ENCODE data around the gene ZNF746. TPM values are rescaled to one million over a fixed set of nuclear protein-coding genes. Genes with fewer than 3 reads are reported as not detected.
"Not testable (repeated sequence)": the region's sequence is repeated elsewhere in the genome, so short reads cannot be mapped to it uniquely, and the experiment has no call there.

ZNF746 gene
- total RNA-seq, 8 experiments from 2014 or later = 10.8 to 19.5 (median 15.0) TPM

DNA sequence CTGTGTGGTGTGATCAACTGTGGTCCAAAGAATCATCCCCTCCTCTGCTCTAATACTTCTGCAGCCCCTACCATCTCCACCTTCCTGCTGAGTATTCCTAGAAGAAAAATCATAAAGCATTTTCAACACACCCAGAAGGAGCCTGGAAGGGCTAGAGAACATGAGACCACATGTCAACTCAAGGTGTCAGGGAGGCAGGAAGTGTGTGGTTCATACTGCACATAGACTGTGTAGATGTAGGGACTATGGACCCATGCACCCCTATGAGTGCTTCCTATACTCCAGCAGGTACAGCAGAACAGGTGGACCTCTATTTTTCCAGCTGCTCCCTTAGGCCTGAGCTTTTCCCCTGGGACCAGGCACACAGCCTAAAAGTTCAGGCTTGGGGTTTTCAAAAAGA is 2.6 kb upstream of the ZNF746 start:
- in situ Hi-C loops (cut with MboI; ENCODE audit: low pct_unique_long_range_greater_than_20kb in 2 of 9, low sequenced_read_pairs in 9 of 9, unreplicated experiment in 9 of 9) = no loop called here
- ATAC-seq (replicated peaks in 6 of 8) = no peak
- H3K4me3 ChIP-seq = no peak overlapping the region
- H3K4me1 ChIP-seq (replicated peaks in 1 of 2) = peaks cover under 1 to 10% of the 10 kb centered on the region in 2 donors
- H3K27ac ChIP-seq = no peak overlapping the region

DNA sequence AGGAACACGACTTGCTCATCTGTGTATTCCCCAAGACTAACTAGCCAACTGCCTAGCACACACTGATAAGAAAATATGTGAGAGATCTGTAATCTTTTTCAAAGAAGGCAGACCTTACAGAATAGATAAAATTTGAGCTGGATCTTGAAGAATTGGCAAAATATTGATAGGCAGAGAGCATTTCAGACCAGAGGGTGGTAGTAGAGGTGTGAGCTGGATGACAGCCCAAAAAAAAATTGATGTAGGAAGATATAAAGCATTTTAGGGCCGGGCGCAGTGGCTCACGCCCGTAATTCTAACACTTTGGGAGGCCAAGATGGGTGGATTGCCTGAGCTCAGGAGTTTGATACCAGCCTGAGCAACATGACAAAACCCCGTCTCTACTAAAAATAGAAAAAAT is 1.2 kb upstream of the ZNF746 start:
- ATAC-seq (replicated peaks in 6 of 8) = no peak
- WGBS, 10 experiments = 39 to 100% (median 60%) methylated on average over 1 to 5 of the region's 6 CpGs; no CpG with 5 or more reads in 5 of the 10 experiments

DNA sequence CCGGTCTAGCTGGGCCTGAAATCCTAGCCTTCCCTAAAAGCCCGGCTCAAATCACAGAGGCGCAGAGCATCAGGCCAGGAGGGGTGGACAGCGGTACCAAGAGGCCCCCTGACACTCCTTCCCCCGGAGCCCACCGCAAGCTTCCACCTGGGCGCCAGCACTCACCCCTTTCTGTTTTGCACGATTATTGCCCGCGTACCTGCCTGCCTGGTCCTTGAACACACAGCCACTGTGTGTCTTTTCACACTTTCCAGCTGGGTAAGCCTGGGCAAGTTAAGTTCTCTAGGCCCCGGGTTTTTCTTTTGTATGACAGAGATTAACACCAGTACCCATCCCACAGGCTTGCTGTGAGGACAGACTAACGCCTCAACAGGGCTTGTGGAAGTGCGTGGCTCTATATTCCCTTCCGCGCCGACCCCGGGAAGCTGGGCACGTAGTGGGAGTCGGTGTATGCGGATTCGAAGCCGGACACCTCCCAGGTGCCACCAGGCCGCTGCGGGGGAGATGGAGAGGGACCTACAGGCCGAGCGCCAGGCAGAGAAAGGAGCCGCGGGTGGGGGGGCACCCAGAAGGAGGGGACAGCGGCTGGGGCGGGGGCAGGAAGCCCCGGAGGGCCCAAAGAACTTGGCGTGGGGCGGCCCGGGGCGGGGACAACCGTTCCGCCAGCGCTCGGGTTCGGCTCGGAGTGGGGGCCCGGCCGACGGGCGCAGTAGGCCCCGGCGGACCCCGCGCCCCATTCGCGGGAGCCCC is 792 bp downstream of the ZNF746 start:
- peak; percentile 22 to 42 (median 38) for ATAC-seq (replicated peaks in 6 of 8)
- Histone ChIP-seq H3K4me1 (replicated peaks in 1 of 2) (peaks cover 2 to 10% of the 10 kb centered on the region in 2 donors), H3K4me3 (peak overlapping the region; percentile 60 to 95 (median 85)), H3K27ac (peak overlapping the region; percentile 8 to 65)
- in situ Hi-C loops (cut with MboI; ENCODE audit: low pct_unique_long_range_greater_than_20kb in 2 of 9, low sequenced_read_pairs in 9 of 9, unreplicated experiment in 9 of 9) = no loop called here
- WGBS, 10 experiments = 0% methylated on average over 1 of the region's 51 CpGs; no CpG with 5 or more reads in 9 of the 10 experiments

More for the DNA sequence above, 1.2 kb upstream of the ZNF746 start:
- no peak overlapping the region for H3K27ac ChIP-seq
- H3K4me3 ChIP-seq = no peak overlapping the region
- H3K4me1 ChIP-seq (replicated peaks in 1 of 2) = peaks cover 2 to 10% of the 10 kb centered on the region in 2 donors
- in situ Hi-C loops (cut with MboI; ENCODE audit: low pct_unique_long_range_greater_than_20kb in 2 of 9, low sequenced_read_pairs in 9 of 9, unreplicated experiment in 9 of 9) = no loop called here

DNA sequence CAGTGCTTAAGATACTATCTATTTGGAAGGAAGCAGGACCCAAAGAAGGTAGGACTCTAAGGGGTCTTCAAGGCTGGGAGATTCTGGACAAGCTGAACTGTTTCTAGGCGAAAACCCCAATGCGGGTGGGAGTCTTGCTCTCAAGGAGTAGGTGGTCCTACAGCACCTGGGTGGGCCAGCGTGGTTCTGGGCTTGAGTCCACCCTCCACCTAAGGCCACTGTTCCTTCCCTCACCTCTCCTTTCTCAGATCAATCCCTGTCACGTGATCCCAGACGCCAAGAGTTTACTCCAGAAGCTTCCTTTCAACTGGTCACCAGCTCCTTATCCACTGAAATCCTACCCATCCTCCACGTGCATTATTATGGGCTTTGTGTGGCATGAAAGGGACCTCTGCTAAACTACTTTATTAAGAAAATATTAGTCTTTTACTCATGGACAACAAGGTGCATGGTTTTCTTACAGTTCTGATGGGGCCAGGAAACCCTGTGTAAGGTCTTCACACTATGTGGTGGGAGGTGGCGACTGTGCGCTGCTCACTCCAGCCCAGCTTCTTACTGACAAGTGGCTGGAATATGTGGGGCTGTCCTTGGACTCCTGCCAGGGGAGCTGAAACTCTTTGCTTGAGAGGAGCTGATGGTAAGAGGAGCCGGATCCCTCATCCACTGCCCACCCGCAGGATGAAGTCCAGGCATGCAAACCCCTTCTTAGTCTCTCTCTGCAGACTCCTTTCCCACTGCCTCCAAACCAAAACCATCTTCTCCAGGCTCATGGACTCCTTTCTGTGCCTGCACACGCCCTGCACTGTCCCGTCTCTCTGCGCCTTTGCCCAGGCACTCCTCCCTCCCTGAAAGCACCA is 1.6 kb downstream of the ZNF746 start:
- in situ Hi-C loops (cut with MboI; ENCODE audit: low pct_unique_long_range_greater_than_20kb in 2 of 9, low sequenced_read_pairs in 9 of 9, unreplicated experiment in 9 of 9) = no loop called here
- whole genome bisulfite sequencing, 10 experiments = 31 to 100% (median 50%) methylated on average over 1 to 4 of the region's 13 CpGs; no CpG with 5 or more reads in 4 of the 10 experiments
- Histone ChIP-seq H3K27ac (no peak overlapping the region), H3K4me3 (peak overlapping the region; percentile 60 to 95 (median 85)), H3K4me1 (replicated peaks in 1 of 2) (peaks cover 2 to 10% of the 10 kb centered on the region in 2 donors)
- peak in 7 of 8 experiments; percentile 8 to 44 (median 28) for ATAC-seq (replicated peaks in 6 of 8)

DNA sequence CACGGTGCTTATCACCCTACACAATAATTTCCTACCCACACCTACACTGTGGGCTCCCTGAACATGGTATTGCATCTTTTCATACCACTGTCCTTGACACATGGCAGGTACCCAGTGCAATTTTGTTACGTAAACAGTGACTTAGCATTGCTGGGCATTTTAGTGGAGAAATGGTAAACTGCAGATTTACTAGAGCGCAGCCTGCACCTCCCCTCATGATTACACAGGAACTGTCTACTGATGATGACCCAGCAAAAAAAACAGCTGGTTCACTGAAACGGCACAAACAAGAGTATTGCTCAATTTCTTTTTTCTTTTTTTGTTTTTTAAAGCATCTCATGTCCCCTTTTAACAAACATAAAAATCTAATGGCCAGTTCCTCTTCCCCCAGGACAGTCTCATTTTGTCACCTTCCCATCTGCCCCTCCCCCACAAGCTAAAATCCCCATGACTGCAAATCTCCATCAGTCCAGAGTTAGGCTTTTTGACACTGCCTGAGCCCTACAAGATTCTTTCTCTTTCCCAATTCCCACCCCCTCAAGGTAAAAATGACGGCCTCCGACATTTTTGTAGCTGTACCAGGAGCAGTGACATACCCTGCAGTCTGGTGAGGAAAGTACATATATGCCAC is 2.8 kb downstream of the ZNF746 start:
- peaks cover 2 to 10% of the 10 kb centered on the region in 2 donors for H3K4me1 ChIP-seq (replicated peaks in 1 of 2)
- no peak overlapping the region for H3K27ac ChIP-seq
- 10 to 100% (median 76%) methylated on average over 1 to 6 of the region's 6 CpGs; no CpG with 5 or more reads in 1 of the 10 experiments for WGBS, 10 experiments
- H3K4me3 ChIP-seq = no peak overlapping the region
- in situ Hi-C loops (cut with MboI; ENCODE audit: low pct_unique_long_range_greater_than_20kb in 2 of 9, low sequenced_read_pairs in 9 of 9, unreplicated experiment in 9 of 9) = no loop called here
- no peak for ATAC-seq (replicated peaks in 6 of 8)

DNA sequence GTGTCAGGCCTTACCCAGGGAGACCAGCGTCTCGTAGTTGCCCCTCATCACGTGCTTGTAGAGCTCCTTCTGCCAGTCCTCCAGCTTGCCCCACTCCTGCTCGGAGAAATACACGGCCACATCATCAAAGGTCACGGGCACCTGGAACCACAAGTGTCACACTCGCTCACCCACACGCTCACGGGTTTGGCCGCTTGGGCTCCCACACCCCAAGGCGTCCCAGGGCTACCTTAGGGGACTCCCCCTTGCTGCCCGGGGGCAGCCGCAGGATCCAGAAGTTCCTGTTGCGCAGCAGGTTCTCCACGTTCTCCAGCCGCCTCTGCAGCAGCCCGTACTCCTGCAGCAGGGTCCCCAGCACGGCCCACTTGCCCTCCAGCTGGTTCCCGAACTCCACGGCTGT is 3.6 kb downstream of the ZNF746 start:
- ATAC-seq (replicated peaks in 6 of 8); in situ Hi-C loops (cut with MboI; ENCODE audit: low pct_unique_long_range_greater_than_20kb in 2 of 9, low sequenced_read_pairs in 9 of 9, unreplicated experiment in 9 of 9); H3K27ac ChIP-seq; H3K4me3 ChIP-seq: not testable (repeated sequence)
- peaks cover 2 to 10% of the 10 kb centered on the region in 2 donors for H3K4me1 ChIP-seq (replicated peaks in 1 of 2)
- 60 to 100% methylated on average over 2 to 4 of the region's 20 CpGs; no CpG with 5 or more reads in 8 of the 10 experiments for WGBS, 10 experiments

DNA sequence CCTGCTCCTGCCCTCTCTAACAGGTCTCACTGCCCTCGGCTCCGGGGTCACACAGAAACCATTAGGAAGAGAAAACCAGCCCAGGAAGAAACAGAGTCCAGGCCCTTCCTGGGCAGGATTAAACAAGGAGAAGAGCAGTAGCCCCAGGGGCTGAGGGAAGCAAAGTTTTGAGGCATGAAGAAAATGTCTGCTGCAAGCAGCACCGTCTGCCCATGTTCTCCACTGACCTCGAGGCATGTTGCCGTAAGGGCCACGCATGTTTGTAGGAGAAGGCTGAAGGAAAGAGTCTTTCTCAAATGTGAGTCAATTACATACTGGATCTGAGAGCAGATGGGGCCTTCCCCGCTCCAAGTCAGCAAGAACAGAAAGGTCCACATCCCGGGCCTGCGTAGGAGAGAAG is 4.2 kb downstream of the ZNF746 start:
- H3K4me3 ChIP-seq = no peak overlapping the region
- peaks cover 2 to 10% of the 10 kb centered on the region in 2 donors for H3K4me1 ChIP-seq (replicated peaks in 1 of 2)
- no peak overlapping the region for H3K27ac ChIP-seq
- in situ Hi-C loops (cut with MboI; ENCODE audit: low pct_unique_long_range_greater_than_20kb in 2 of 9, low sequenced_read_pairs in 9 of 9, unreplicated experiment in 9 of 9) = no loop called here
- WGBS, 10 experiments = 88 to 100% (median 100%) methylated on average over 1 to 7 of the region's 9 CpGs; no CpG with 5 or more reads in 3 of the 10 experiments
- no peak for ATAC-seq (replicated peaks in 6 of 8)

DNA sequence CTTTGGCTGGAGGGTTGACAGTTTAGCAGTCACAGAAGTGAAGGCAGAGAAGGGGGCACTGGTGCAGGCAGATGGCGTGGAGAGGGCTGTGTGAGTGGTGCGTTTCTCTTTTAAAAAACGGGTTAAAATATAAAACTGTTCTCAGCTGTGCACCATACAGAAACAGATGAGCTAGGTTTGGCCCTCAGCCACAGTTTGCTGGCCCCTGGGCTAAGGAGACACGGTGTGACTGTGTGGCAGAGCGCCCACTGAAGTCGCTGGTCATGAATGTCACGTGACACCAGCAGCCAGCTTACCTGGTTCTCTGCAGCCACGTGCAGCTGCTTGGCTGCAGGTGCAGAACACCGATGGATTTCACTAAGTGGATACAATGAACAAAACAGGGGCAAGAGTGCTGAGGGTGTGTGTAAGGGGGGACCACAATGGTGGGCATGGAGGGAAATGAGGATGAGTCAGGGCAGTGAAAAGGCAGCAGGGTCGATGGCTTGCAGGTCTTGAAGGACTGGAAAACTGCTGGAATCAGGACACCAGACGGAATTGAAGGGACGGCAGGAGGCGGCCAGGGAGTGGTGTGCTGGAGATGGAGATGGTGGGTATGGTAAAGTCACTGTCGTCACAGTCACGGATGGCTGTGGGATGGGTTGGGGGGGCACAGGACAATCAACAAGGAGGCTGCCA is 7.4 kb downstream of the ZNF746 start:
- ATAC-seq (replicated peaks in 6 of 8) = no peak
- Histone ChIP-seq H3K4me3 (no peak overlapping the region), H3K4me1 (replicated peaks in 1 of 2) (peaks cover 0 to 2% of the 10 kb centered on the region in 2 donors), H3K27ac (no peak overlapping the region)
- WGBS, 10 experiments = 71 to 100% (median 97%) methylated on average over 1 to 14 of the region's 15 CpGs; no CpG with 5 or more reads in 2 of the 10 experiments
- in situ Hi-C loops (cut with MboI; ENCODE audit: low pct_unique_long_range_greater_than_20kb in 2 of 9, low sequenced_read_pairs in 9 of 9, unreplicated experiment in 9 of 9) = no loop called here

DNA sequence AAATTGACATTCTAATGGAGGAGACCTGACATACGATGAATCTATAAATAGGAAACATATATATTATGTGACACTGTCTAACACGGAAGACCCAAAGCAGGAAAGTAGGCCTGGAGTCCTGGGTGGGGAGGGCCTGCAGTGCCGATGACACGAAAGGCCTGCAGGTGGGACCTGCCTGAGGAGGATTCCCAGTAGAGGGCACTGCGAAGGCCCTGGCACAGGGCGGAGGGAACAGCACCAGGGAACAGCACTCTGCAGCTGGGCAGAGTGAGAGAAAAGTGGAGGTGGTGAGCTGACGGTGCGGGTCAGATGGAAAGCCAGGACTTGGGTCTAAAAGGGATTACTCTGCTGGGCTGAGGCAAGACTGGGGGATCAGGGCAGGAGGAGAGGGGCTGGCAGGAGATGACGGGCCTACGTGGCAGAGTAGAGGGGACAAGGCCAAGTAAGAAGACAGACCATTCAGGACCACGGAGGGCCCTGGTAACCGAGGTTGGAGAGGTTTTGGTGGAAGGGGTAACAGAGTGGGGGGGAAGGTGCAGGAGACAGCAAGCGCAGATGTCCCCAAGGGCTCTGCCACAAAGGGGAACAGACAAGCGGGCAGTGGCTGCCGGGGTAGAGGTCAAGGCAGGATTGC is 8.1 kb downstream of the ZNF746 start:
- peak in 2 of 8 experiments; percentile 25 to 73 for ATAC-seq (replicated peaks in 6 of 8)
- Histone ChIP-seq H3K4me3 (no peak overlapping the region), H3K27ac (no peak overlapping the region), H3K4me1 (replicated peaks in 1 of 2) (no peaks in the 10 kb centered on the region)
- in situ Hi-C loops (cut with MboI; ENCODE audit: low pct_unique_long_range_greater_than_20kb in 2 of 9, low sequenced_read_pairs in 9 of 9, unreplicated experiment in 9 of 9) = no loop called here
- WGBS, 10 experiments = 80 to 100% (median 92%) methylated on average over 1 to 11 of the region's 15 CpGs; no CpG with 5 or more reads in 2 of the 10 experiments

DNA sequence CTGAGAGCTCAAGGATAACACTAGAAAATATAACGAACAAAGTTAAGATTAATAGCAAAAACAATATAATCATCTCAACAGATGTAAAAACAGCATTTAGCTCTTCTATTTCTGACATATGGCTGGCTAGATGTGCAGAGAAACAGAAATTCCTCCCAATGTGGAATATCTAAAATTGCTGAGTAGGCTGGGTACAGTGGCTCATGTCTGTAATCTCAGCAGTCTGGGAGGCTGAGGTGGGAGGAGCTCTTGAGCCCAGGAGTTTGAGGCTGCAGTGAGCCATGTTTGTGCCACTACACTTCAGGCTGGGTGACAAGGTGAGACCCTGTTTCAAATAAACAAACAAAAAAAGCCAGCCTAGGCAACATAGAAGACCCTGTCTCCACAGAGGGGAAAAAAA is 18.0 kb downstream of the ZNF746 start:
- WGBS, 10 experiments = 94 to 100% (median 100%) methylated on average over 1 of the region's 1 CpG; no CpG with 5 or more reads in 2 of the 10 experiments
- no peak for ATAC-seq (replicated peaks in 6 of 8)

DNA sequence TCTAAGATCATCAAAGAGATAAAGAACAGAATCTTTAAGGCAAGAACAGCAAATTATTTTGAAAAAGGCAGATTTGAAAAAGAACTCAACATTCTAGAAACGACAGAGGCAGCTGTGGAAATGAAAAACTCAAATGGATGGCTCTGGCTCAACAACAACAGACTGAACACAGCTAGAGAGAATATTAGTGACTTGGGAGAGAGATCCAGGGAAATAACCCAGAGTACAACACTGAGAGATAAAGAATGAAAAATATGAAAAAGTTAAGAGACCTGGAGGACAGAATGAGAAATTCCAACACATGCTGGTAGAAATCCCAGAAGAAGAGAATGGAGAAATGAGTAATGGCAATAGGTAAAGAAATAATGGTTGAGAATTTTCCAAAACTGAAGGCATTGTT is 18.9 kb downstream of the ZNF746 start:
- no peak for ATAC-seq (replicated peaks in 6 of 8)
- Histone ChIP-seq H3K4me1 (replicated peaks in 1 of 2) (no peaks in the 10 kb centered on the region), H3K27ac (no peak overlapping the region), H3K4me3 (no peak overlapping the region)
- in situ Hi-C loops (cut with MboI; ENCODE audit: low pct_unique_long_range_greater_than_20kb in 2 of 9, low sequenced_read_pairs in 9 of 9, unreplicated experiment in 9 of 9) = no loop called here
- 47 to 100% (median 100%) methylated on average over 1 of the region's 1 CpG for WGBS, 10 experiments

More for the DNA sequence above, 18.0 kb downstream of the ZNF746 start:
- no peak overlapping the region for H3K4me3 ChIP-seq
- H3K4me1 ChIP-seq (replicated peaks in 1 of 2) = no peaks in the 10 kb centered on the region
- in situ Hi-C loops (cut with MboI; ENCODE audit: low pct_unique_long_range_greater_than_20kb in 2 of 9, low sequenced_read_pairs in 9 of 9, unreplicated experiment in 9 of 9) = no loop called here
- no peak overlapping the region for H3K27ac ChIP-seq

All from motor neuron (in vitro differentiated cells).